Gastrocnemius medialis (tissue), 4 donors: ENCODE results near the gene RND1.

Experiments used
- POLR2A ChIP-seq, 2 donors: fragments of 450-650 bp; IDR thresholded peaks; one replicate each; pipeline ENCODE4 v1.6.1; 2017; ENCODE audit warnings: antibody characterized with exemption in 2 of 2, mild to moderate bottlenecking in 2 of 2, moderate library complexity in 2 of 2
- TF ChIP-seq, protein P1 (sequence below), 5 experiments: fragments of 450-650 bp in 3 of 5; fragments of 200-600 bp in 2 of 5; sonication (generic) in 2 of 5; IDR thresholded peaks in 4 of 5; conservative IDR thresholded peaks in 1 of 5; 1 replicate in 4 of 5; 2 replicates in 1 of 5; pipeline ENCODE4 v1.5.1; 2016 to 2019; ENCODE audit warnings: antibody characterized with exemption in 5 of 5, mild to moderate bottlenecking in 3 of 5, moderate library complexity in 3 of 5

DNA sequence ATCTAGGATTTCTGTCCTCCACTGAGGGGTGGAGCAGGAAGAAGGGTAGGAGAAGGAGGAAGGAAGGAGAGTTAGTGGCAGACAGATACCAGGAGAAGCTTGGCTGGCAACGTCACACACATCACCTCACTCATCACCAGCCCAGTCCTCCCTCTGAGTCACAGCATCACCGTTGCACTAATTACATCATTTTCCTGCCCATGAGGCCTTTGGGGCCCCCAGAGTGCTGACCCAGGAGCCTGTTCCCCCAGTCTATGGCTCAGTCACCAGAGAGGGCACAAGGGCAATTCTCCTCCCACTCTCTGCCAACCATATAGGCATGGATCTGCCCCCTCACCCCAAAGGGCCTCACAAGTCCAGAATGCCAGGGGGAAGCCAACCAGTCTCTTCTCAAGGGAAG lies 4.6 kb downstream of the RND1 start:
- TF ChIP-seq POLR2A (IDR thresholded peaks at IDR 0.05): no peak
- TF ChIP-seq, protein P1, sequence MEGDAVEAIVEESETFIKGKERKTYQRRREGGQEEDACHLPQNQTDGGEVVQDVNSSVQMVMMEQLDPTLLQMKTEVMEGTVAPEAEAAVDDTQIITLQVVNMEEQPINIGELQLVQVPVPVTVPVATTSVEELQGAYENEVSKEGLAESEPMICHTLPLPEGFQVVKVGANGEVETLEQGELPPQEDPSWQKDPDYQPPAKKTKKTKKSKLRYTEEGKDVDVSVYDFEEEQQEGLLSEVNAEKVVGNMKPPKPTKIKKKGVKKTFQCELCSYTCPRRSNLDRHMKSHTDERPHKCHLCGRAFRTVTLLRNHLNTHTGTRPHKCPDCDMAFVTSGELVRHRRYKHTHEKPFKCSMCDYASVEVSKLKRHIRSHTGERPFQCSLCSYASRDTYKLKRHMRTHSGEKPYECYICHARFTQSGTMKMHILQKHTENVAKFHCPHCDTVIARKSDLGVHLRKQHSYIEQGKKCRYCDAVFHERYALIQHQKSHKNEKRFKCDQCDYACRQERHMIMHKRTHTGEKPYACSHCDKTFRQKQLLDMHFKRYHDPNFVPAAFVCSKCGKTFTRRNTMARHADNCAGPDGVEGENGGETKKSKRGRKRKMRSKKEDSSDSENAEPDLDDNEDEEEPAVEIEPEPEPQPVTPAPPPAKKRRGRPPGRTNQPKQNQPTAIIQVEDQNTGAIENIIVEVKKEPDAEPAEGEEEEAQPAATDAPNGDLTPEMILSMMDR (IDR thresholded peaks at IDR 0.05 in 4 of 5, conservative IDR thresholded peaks at IDR 0.05 in 1 of 5): no peak
